Stimulated activated CD8-positive, alpha-beta memory T cell treated with anti-CD3 and anti-CD28 coated beads, Interleukin-7, amount 100 ng/mL, for 1 hour (primary cell): ENCODE data around the gene PPP1R12B.
"Not testable (repeated sequence)": the region's sequence is repeated elsewhere in the genome, so short reads cannot be mapped to it uniquely, and the experiment has no call there.

ENCODE experiments used
- DNase-seq, 2 donors: peaks; one replicate each; pipeline ENCODE4 v3.0.0-alpha.2; 2020; ENCODE audit warnings: low read depth in 2 of 2

Gene PPP1R12B

DNA sequence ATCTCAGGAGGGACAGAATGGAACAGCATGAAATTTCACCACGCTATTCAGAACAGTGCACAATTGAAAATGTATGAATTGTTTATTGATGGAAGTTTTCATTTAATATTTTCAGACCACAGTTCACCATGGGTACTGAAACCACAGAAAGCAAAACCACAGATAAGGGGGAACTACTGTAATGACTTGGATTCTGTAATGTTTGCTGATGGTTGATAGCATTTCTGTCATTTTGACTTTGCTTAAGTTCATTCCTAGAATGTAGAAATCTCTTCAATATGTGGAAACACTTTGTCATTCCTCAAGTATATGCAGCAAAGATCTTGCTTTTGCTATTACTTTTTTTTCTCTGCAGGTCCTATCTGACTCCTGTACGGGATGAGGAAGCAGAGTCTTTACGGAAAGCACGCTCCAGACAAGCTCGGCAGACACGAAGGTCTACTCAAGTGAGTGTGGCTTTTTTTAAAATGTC, 139.7 kb downstream of the PPP1R12B start:
- DNase-seq, result not testable (repeated sequence)

- not testable (repeated sequence) for DNase-seq
These were observed 140.6 kb downstream of the PPP1R12B start for GRCh38 chr1:202489101-202489500.

DNA sequence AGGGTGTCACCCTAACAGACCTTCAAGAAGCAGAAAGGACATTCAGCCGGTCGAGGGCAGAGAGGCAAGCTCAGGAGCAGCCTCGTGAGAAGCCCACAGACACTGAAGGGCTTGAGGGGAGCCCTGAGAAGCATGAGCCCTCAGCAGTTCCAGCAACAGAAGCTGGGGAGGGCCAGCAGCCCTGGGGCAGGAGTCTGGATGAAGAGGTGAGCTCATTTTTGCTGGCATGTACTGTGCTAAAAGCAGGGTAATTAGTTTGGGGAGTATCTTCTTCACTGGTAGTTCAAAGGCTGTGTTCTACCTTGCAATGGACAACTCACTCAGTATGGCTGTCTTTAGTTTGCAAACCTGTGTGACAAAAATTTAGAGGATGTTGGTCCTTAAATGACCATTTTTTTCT, 144.6 kb downstream of the PPP1R12B start:
- not testable (repeated sequence) for DNase-seq

GRCh38 chr1:202498542-202498941, 150.0 kb downstream of the PPP1R12B start:
- no peak for DNase-seq

DNA sequence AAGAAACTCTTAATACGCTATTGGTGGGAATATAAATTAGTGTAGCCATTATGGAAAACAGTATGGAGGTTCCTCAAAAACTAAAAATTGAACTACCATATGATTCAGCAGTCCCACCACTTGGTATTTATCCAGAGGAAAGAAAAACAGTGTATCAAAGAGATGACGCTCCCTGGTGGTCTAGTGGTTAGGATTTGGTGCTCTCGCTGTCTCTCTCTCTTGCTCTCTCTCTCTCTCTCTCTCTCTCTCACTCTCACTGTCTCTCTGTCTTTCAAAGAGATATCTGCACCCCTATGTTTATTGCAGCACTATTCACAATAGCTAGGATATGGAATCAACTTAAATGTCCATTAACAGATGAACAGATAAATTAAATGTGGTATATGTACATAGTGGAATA, 151.5 kb downstream of the PPP1R12B start:
- not testable (repeated sequence) for DNase-seq

DNA sequence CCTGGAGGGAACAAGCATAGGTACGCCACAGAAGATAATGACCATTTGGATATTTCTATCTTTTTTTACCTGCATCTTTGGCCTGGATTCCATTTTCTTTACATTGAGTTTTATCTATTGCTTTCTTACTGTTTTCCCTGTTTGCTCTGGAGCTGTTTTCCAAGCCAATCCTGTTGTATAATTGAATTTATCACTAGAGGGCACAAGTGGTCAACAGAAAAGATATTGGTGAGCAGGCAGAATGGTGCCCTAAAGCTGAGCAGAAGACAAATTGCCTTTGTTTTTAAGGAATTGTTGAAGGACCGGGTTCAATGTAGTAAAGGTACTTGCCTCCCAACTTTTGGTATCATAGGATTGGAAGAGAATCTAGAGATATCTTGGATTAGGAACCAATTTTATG, 152.8 kb downstream of the PPP1R12B start:
- no peak for DNase-seq

- no peak for DNase-seq
These were observed 156.9 kb downstream of the PPP1R12B start for GRCh38 chr1:202505356-202505755.

DNA sequence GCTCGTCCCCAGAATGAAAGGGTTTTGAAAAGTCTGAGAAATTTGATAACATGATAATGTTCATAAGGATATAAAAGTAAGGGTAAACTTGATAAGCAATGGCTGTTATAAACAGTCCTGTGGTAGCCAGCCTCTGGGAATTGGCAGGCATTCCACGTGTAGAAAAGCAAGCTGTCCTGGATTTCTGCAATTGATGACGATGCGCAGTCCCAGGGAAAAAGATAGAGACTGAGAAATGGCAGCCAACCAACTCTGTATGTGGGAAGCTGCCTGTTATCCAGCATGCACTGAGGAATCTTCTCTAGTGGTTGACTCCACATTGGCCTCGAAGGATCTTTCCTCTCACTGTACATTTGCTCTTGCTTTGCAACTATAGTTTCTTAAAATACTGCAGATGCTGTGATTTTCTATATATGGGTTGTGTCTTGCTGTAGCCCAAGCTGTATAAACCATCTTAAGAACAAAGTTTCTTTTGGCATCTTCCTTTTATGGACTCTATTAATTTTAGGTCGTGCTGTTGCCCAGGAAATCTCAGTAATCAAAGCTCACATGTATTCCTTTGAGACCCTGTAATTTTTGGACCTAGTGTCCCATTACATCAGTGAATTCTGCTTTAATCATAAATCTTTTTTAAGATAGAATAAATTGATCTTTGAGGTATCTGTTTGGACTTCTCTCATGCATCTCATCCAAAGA, 157.5 kb downstream of the PPP1R12B start:
- DNase-seq, result not testable (repeated sequence)

DNA sequence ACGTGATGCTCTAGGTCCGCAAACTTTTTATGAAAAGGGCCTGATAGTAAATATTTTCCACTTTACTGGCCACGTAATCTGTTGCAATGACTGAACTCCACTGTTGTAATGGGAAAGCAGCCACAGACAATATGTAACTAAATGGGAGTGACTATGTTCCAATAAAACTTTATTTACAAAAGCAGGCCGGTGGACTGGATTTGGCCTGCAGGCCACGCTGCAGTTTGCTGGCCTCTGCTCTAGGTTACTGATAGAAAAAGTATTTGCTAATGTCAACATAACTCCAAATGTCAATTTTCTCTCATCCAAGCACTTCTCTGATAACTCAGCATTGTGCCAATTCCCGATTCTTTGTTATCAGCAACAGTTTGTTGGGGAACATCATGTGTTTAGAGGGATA, 160.4 kb downstream of the PPP1R12B start:
- not testable (repeated sequence) for DNase-seq

- not testable (repeated sequence) for DNase-seq
These were observed 165.4 kb downstream of the PPP1R12B start for GRCh38 chr1:202513875-202514274.

DNA sequence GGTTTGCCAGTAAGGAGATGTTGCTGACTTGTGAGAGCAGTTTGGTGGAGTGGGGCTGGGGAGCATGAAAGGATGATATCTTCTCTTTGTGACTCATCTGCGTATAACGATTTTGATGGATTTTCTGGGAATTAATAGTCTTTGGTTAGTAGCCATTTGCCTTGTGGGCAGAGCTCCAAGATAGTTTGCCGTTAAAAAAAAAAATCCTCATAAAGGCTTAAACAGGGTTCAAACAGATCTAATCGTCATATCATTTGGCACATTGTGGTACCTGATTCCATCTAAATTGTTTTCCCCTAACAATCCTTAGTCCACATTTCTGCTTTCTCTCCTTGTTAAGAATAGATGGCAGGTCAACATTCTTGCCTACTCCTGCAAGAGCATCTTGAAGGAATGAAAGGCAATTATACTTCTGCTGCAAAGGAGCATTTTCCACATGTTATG, 168.0 kb downstream of the PPP1R12B start:
- DNase-seq, result no peak

DNA sequence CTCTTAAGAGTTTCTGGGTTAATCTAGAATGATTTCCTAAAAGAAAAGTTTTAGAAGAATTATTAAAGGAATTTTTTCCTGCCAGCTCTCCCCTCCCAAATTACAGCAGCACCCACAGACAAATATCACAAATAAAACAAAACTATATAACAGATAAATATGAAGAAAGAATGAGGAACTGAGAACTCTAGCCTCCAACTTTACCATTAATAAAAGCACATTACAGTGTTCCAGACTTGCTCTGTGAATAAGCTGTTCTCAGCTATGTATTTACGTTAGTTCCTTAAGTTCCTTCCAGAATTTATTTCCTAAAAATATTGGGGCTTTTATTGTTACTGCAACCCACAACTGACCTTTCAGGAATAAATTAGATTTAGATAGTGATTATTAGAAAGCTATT, 168.6 kb downstream of the PPP1R12B start:
- not testable (repeated sequence) for DNase-seq

GRCh38 chr1:202518180-202518579, 169.7 kb downstream of the PPP1R12B start:
- DNase-seq, result not testable (repeated sequence)

GRCh38 chr1:202518905-202519304, 170.4 kb downstream of the PPP1R12B start:
- DNase-seq, result not testable (repeated sequence)

DNA sequence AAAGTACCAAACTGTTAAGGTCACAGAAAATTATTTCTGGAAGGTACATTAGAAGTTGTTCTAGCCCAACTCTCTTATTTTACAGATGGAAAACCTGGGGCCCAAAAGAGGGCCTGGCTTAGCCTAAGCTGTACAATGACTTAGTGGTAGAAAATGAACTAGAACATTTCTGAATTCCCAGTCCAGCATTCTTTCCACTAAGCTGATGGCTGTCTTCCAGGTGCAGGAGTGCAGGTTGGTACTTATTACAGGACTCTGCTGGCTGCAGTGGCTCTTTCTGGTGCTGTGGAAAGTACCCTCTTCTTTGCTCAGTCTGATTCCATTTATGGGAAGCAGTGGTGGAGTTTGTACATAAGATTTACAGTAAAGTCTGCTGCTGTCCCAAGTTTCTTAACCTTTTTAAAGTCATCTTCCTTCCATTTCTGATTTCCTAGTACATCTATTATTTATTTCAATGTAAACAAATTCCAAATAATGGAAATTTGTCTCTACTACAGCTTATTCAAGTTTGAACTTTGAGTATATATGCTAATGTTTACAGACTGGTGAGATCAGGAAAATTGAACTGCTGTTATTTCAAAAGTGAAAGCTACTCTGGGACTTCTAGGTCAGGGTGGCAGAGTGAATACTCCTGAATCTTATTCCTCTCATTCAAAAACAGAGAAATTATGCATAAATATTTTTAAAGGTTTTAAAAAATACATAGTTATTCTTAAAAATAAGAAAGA, 171.8 kb downstream of the PPP1R12B start:
- DNase-seq, result not testable (repeated sequence)

- not testable (repeated sequence) for DNase-seq
These were observed 172.3 kb downstream of the PPP1R12B start for GRCh38 chr1:202520857-202521216.

GRCh38 chr1:202521484-202521883, 173.0 kb downstream of the PPP1R12B start:
- DNase-seq, result not testable (repeated sequence)

DNA sequence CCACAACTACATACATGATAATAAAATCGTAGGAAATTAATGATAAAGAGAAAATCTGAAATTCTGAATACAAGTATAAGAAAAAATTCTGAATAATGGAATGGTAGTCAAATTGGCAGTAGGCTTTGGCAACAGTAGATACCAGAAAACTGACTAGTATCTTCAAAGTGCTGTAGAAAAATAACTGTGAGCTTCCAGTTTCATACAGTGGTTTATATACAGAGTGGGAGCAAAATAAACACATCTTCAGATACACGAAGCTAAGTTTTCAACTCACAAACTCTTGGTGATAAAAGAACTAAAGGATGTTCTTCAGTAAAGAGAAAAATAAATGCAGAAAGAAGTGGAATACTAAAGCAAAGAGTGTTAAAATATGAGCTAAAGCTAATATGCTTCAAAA, 173.4 kb downstream of the PPP1R12B start:
- no peak for DNase-seq

GRCh38 chr1:202526056-202526455, 177.6 kb downstream of the PPP1R12B start:
- not testable (repeated sequence) for DNase-seq

GRCh38 chr1:202528096-202528722, 179.7 kb downstream of the PPP1R12B start:
- not testable (repeated sequence) for DNase-seq

DNA sequence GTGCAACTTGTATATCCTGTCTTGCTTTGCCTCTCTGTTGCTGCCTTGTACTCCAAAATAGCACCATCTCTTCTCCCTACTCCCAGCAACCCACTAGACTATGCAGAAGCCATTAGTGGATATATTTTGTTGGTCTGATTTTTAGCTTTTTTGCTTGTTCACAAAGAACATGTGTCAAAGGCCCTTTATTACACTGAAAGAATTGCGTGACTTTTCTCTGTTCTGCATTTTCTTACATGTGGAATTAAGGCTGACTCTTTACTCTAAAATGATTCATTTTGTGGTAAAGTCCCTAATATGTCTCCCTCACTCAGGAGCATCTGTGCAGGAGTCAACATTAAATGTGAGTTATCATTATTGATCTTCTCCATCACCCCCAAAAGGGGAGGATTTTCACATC, 182.2 kb downstream of the PPP1R12B start:
- DNase-seq, result not testable (repeated sequence)

GRCh38 chr1:202531472-202531811, 182.9 kb downstream of the PPP1R12B start:
- DNase-seq, result no peak
